PC-9 (cell line): ENCODE results near the gene DNAH7. TPM values are rescaled to one million over a fixed set of nuclear protein-coding genes. Genes with fewer than 3 reads are reported as not detected.

Experiments
- BruUV-seq: library from RNA; stranded (reverse); fragments of 400-500 nt; replicated peaks from 2 replicates; lab custom pipeline; 2021; lab: Mats Ljungman, UMichigan
- CTCF ChIA-PET: fragments of 300-600 bp; sonication (Branson Sonifier 250); formaldehyde crosslinking; loops from one replicate; lab custom pipeline; 2022; ENCODE audit warnings: antibody characterized with exemption; lab: Charles Lee
- POLR2A ChIA-PET: fragments of 300-600 bp; sonication (Branson Sonifier 250); formaldehyde crosslinking; loops from one replicate; lab custom pipeline; 2022; ENCODE audit warnings: antibody characterized with exemption; ENCODE audit not compliant: unreplicated experiment; lab: Charles Lee
- DNase-seq, 2 experiments: peaks; one replicate each; pipeline versions ENCODE4 v3.0.0 to v3.0.0-alpha.2; 2015 to 2022; ENCODE audit warnings: mixed read lengths in 1 of 2
- H2AFZ ChIP-seq: fragments of 200-600 bp; sonication (generic); 2 replicates; pipeline ENCODE4 v1.8.1; 2017; ENCODE audit warnings: antibody characterized with exemption
- H3F3A ChIP-seq: fragments of 200-600 bp; sonication (generic); 2 replicates; pipeline ENCODE4 v1.8.1; 2017; ENCODE audit warnings: antibody characterized with exemption, mild to moderate bottlenecking, low read depth; ENCODE audit not compliant: insufficient read depth
- H3K27ac ChIP-seq: fragments of 200-600 bp; sonication (generic); 2 replicates; pipeline ENCODE4 v1.6.1; 2016; ENCODE audit warnings: mixed run types
- H3K27me3 ChIP-seq: fragments of 200-600 bp; sonication (generic); 2 replicates; pipeline ENCODE4 v1.6.1; 2016; ENCODE audit warnings: low read depth, mixed run types; ENCODE audit not compliant: insufficient read depth
- H3K36me3 ChIP-seq: fragments of 200-600 bp; sonication (generic); 2 replicates; pipeline ENCODE4 v1.6.1; 2016; ENCODE audit warnings: low read depth, mixed run types
- H3K4me1 ChIP-seq: fragments of 200-600 bp; sonication (generic); replicated peaks from 2 replicates; pipeline ENCODE4 v1.6.1; 2016; ENCODE audit warnings: mixed run types; ENCODE audit not compliant: insufficient read depth
- H3K4me2 ChIP-seq: fragments of 200-600 bp; sonication (generic); 2 replicates; pipeline ENCODE4 v1.6.1; 2017; ENCODE audit warnings: mixed run types
- H3K4me3 ChIP-seq: fragments of 200-600 bp; sonication (generic); 2 replicates; pipeline ENCODE4 v1.6.1; 2016; ENCODE audit warnings: mixed run types
- H3K79me2 ChIP-seq: fragments of 200-600 bp; sonication (generic); 2 replicates; pipeline ENCODE4 v1.6.1; 2017; ENCODE audit warnings: low read depth, mixed run types
- H3K9me2 ChIP-seq: fragments of 200-600 bp; sonication (generic); 2 replicates; pipeline ENCODE4 v1.8.1; 2017; ENCODE audit warnings: mild to moderate bottlenecking; ENCODE audit not compliant: insufficient read depth
- H3K9me3 ChIP-seq: fragments of 200-600 bp; sonication (generic); 2 replicates; pipeline ENCODE4 v1.8.1; 2016; ENCODE audit warnings: low read depth; ENCODE audit not compliant: insufficient read depth
- H4K20me1 ChIP-seq: fragments of 200-600 bp; sonication (generic); 2 replicates; pipeline ENCODE4 v1.8.1; 2017; ENCODE audit not compliant: insufficient read depth
- CTCF ChIP-seq: fragments of 200-600 bp; sonication (generic); conservative IDR thresholded peaks from 2 replicates; pipeline ENCODE4 v1.6.1; 2017; ENCODE audit warnings: mixed run types, antibody characterized with exemption, mild to moderate bottlenecking, moderate library complexity
- EZH2 ChIP-seq: fragments of 200-600 bp; sonication (generic); IDR thresholded peaks from 2 replicates; pipeline ENCODE4 v1.8.0; 2017; ENCODE audit warnings: antibody characterized with exemption, low read depth
- intact Hi-C: fragments of 100-400 bp; cut with micrococcal nuclease; formaldehyde crosslinking; loops from one replicate; pipeline ENCODE4 v1.10.0; 2022; ENCODE audit not compliant: unreplicated experiment
- total RNA-seq: library from RNA; stranded (reverse); gene quantifications from 2 replicates; pipeline ENCODE4 v1.2.3, GENCODE V29; 2021

The DNAH7 gene
- total RNA-seq, 1 experiment from 2014 or later = 3.8 TPM

- intact Hi-C loops = no loop called here
- DNase-seq = no peak
- no TSS peak for BruUV-seq
Measured at GRCh38 chr2:195818106-195818505, 250.5 kb downstream of the DNAH7 start.

DNA sequence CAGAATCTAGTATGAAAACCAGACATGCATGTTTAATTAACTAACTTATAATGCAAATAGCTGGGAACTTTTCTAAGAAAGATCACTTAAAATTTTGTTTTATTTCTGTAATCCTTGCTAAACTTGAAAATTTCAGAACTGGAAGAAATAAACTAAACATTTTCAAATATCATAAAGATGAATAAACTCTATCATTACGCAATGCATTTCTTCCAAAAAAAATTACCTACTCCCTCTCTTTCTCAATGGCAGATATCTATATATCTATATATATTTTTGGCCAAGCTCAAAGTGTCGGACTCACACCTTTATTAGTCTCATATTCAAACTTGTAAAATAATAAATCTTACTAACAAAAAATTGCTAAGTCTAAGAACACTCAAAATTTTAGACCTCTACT, 253.6 kb downstream of the DNAH7 start:
- intact Hi-C loops = no loop called here
- TF ChIP-seq CTCF = no peak
- no peak for TF ChIP-seq EZH2

More at GRCh38 chr2:195818106-195818505, 250.5 kb downstream of the DNAH7 start:
- ChIA-PET CTCF (no interaction called here), POLR2A (no interaction called here)
- no peaks in the 10 kb centered on the region for H3K79me2 ChIP-seq
- no peaks in the 10 kb centered on the region for H3K27me3 ChIP-seq
- no peaks in the 10 kb centered on the region for H3F3A ChIP-seq
- no peak overlapping the region for H2AFZ ChIP-seq
- peaks cover 6% of the 10 kb centered on the region; the same call in 1 of the 2 replicates for H3K4me1 ChIP-seq
- no peak for TF ChIP-seq EZH2
- no peak for TF ChIP-seq CTCF
- H3K36me3 ChIP-seq = no peaks in the 10 kb centered on the region
- H4K20me1 ChIP-seq = no peaks in the 10 kb centered on the region
- no peaks in the 10 kb centered on the region for H3K9me2 ChIP-seq
- H3K27ac ChIP-seq = no peak overlapping the region
- no peak overlapping the region for H3K4me2 ChIP-seq
- no peak overlapping the region for H3K4me3 ChIP-seq
- H3K9me3 ChIP-seq = no peaks in the 10 kb centered on the region

GRCh38 chr2:195813421-195813820, 255.2 kb downstream of the DNAH7 start:
- H3K4me3 ChIP-seq = no peak overlapping the region
- H3F3A ChIP-seq = no peaks in the 10 kb centered on the region
- POLR2A ChIA-PET = no interaction called here
- H3K9me2 ChIP-seq = no peaks in the 10 kb centered on the region
- H3K36me3 ChIP-seq = no peaks in the 10 kb centered on the region
- no peaks in the 10 kb centered on the region for H4K20me1 ChIP-seq
- intact Hi-C loops = no loop called here
- H3K27ac ChIP-seq = no peak overlapping the region
- no peaks in the 10 kb centered on the region for H3K4me1 ChIP-seq
- TF ChIP-seq CTCF = no peak
- no peak for TF ChIP-seq EZH2
- no peaks in the 10 kb centered on the region for H3K27me3 ChIP-seq
- BruUV-seq = no TSS peak
- DNase-seq = no peak
- H3K4me2 ChIP-seq = no peak overlapping the region
- no peaks in the 10 kb centered on the region for H3K79me2 ChIP-seq
- CTCF ChIA-PET = no interaction called here
- H3K9me3 ChIP-seq = no peaks in the 10 kb centered on the region
- H2AFZ ChIP-seq = no peak overlapping the region

More for the DNA sequence above, 253.6 kb downstream of the DNAH7 start:
- no TSS peak for BruUV-seq
- Histone ChIP-seq H3K27ac (no peak overlapping the region), H3K36me3 (no peaks in the 10 kb centered on the region), H3K79me2 (no peaks in the 10 kb centered on the region), H3K27me3 (no peaks in the 10 kb centered on the region), H3K4me2 (no peak overlapping the region), H3F3A (no peaks in the 10 kb centered on the region), H3K9me3 (no peaks in the 10 kb centered on the region), H3K9me2 (no peaks in the 10 kb centered on the region), H3K4me3 (no peak overlapping the region), H4K20me1 (no peaks in the 10 kb centered on the region), H2AFZ (no peak overlapping the region), H3K4me1 (no peaks in the 10 kb centered on the region)
- ChIA-PET POLR2A (no interaction called here), CTCF (no interaction called here)
- DNase-seq = no peak
